Limb (tissue), 2 donors: ENCODE results near the gene INO80C.

Experiments used
- DNase-seq, 2 donors: peaks; one replicate each; pipeline ENCODE4 v3.0.0-alpha.2; 2016; ENCODE audit errors: extremely low spot score in 2 of 2

The INO80C gene

DNA sequence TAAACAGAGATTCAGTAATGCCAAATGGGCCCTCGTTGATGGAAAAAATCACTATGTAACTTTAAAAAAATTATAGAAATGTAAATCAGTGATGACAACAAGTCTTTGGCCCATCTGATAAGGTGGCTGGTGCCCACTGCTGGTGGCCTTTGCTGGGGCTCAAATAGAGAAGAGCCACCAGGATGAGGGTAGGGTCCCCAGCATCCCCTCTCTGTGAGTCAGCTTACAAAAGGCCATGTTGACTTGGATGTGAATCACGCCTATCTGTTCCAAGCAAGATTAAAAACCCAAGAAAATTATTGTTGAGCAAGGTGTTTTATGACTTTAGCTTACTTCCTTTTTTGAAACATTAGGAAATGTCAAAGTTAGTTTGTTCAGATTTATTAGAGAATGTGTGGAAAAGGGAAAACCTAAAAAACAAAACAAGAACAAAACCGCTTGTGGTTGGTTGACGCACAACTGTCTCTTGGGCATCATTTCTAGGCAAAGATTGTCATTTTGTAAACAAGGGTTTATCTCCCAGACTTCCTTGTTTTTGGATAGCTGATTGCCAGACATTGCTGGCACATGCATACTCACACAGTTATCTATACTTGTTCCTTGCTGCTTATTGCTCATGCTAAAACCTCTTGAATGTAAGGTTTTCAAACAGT is 66.9 kb downstream of the INO80C start:
- no peak for DNase-seq

DNA sequence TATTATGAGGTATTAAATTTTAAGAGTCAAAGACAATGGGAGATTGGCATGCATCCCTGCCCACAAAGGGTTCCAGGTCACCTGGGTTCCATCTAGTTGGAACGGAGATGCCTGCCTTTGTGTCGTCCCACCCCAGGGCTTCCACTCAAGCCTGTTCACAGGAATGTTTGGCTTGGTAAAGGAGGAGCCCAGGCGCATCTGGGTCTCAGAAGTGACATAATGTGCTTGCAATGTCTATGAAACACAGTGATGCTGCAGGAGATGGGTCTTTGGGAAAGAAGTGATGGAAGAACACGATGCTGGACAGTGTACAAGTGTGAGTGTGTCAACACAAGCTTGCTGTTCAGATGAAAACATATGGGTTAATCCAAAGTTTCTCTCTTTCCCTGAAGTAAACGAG is 71.0 kb downstream of the INO80C start:
- DNase-seq = no peak

DNA sequence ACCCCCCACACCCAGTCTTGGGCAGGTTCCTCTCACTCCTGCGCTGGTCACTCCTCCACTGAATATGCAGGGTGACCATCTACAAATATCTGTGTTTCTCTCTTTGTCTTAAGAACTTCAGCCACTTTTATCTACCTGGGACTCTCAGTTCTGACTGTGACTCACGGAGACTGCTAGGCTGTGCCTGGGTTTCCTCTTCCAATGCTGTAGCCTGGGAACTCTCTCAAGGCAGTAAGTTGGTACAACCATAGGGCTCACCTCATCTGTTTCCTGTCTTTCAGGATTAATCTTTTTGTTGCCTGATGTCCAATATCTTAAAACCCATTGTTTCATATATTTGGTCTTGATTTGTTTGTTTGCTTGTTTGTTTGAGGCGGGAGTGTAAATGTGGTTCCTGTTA is 73.4 kb downstream of the INO80C start:
- DNase-seq = no peak

GRCh38 chr18:35422237-35422636 is 75.5 kb downstream of the INO80C start:
- DNase-seq = no peak

DNA sequence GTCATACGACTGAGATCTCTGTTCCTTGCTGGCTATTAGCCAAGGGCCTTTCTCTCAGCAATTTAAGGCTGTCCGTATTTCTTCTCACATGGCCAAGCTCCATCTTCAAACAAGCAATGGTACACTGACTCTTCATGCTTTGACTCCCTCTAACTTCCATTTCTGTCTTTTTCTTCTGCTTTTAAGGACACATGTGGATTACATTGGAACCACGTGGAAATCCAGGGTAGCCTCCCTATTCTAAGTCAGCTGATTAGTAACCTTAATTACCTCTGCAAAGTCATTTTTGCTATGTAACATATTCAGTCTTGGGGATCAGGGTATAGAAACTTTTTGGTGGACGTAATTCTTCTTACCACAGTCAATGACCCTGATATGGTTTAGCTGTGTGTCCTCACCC is 79.2 kb downstream of the INO80C start:
- no peak for DNase-seq
